Activated B cell treated with CpG ODN at 0.5 μM for 24 hours (primary cell): ENCODE results near the gene MSL3B.
"Not testable (repeated sequence)": the region's sequence is repeated elsewhere in the genome, so short reads cannot be mapped to it uniquely, and the experiment has no call there.

Experiments
- ATAC-seq: fragments of 200-7000 bp; cut with Tn5 transposase; one replicate; pipeline ENCODE4 v1.10.0; 2021; ENCODE audit warnings: low read depth, mild to moderate bottlenecking, moderate library complexity
- CTCF ChIA-PET: fragments of 350-600 bp; sonication (Branson Sonifier 250); formaldehyde crosslinking; loops from one replicate; lab custom pipeline; 2021; ENCODE audit warnings: antibody characterized with exemption; lab: Charles Lee
- POLR2A ChIA-PET: fragments of 350-600 bp; sonication (Branson Sonifier 250); formaldehyde crosslinking; loops from one replicate; lab custom pipeline; 2021; ENCODE audit warnings: antibody characterized with exemption; lab: Charles Lee
- DNase-seq: peaks from one replicate; pipeline ENCODE4 v3.0.0; 2022
- H3K27ac Mint-ChIP-seq: one replicate; pipeline ENCODE4 v1.8.0; 2020; ENCODE audit warnings: mixed read lengths
- H3K27me3 Mint-ChIP-seq: one replicate; pipeline ENCODE4 v1.8.0; 2021; ENCODE audit warnings: mixed read lengths
- H3K36me3 Mint-ChIP-seq: one replicate; pipeline ENCODE4 v1.8.0; 2021; ENCODE audit warnings: low read depth, mixed read lengths
- H3K4me1 Mint-ChIP-seq: one replicate; pipeline ENCODE4 v1.8.0; 2021; ENCODE audit warnings: mixed read lengths
- H3K4me3 Mint-ChIP-seq: one replicate; pipeline ENCODE4 v1.8.0; 2020; ENCODE audit warnings: mild to moderate bottlenecking, mixed read lengths
- H3K9me3 Mint-ChIP-seq: one replicate; pipeline ENCODE4 v1.8.0; 2020; ENCODE audit warnings: mixed read lengths
- CTCF ChIP-seq: fragments of 200-600 bp; IDR thresholded peaks from one replicate; pipeline ENCODE4 v1.8.0; 2022; ENCODE audit warnings: antibody characterized with exemption, mild to moderate bottlenecking
- intact Hi-C: fragments of 100-400 bp; cut with micrococcal nuclease; formaldehyde crosslinking; loops from one replicate; pipeline ENCODE4 v1.15.1; 2024

Gene MSL3B

GRCh38 chr2:233905945-233906344 is 37.8 kb upstream of the MSL3B start:
- Mint-ChIP-seq H3K36me3 (no peaks in the 10 kb centered on the region), H3K4me1 (no peaks in the 10 kb centered on the region), H3K9me3 (no peaks in the 10 kb centered on the region), H3K4me3 (no peak overlapping the region), H3K27ac (no peak overlapping the region), H3K27me3 (peaks cover 42% of the 10 kb centered on the region)
- ChIA-PET POLR2A (no interaction called here), CTCF (no interaction called here)
- ATAC-seq (no peak), DNase-seq (no peak)
- intact Hi-C loops, result no loop called here
- no peak for TF ChIP-seq CTCF

GRCh38 chr2:233901884-233902283 is 33.7 kb upstream of the MSL3B start:
- DNase-seq (no peak), ATAC-seq (no peak)
- H3K4me1 Mint-ChIP-seq, result no peaks in the 10 kb centered on the region
- H3K9me3 Mint-ChIP-seq, result no peaks in the 10 kb centered on the region
- CTCF ChIA-PET, result no interaction called here
- peaks cover 48% of the 10 kb centered on the region for H3K27me3 Mint-ChIP-seq
- H3K4me3 Mint-ChIP-seq, result no peak overlapping the region
- H3K36me3 Mint-ChIP-seq, result no peaks in the 10 kb centered on the region
- no peak overlapping the region for H3K27ac Mint-ChIP-seq
- intact Hi-C loops, result no loop called here
- POLR2A ChIA-PET, result no interaction called here
- no peak for TF ChIP-seq CTCF

- Mint-ChIP-seq H3K9me3 (no peaks in the 10 kb centered on the region), H3K36me3 (no peaks in the 10 kb centered on the region), H3K27me3 (peaks cover 49% of the 10 kb centered on the region), H3K4me3 (no peak overlapping the region), H3K4me1 (no peaks in the 10 kb centered on the region), H3K27ac (no peak overlapping the region)
- intact Hi-C loops, result no loop called here
- ChIA-PET POLR2A (no interaction called here), CTCF (no interaction called here)
- DNase-seq (no peak), ATAC-seq (no peak)
- no peak for TF ChIP-seq CTCF
Measured at GRCh38 chr2:233901367-233901766, 33.2 kb upstream of the MSL3B start.

- H3K4me3 Mint-ChIP-seq, intact Hi-C loops, ATAC-seq, H3K36me3 Mint-ChIP-seq, POLR2A ChIA-PET, H3K27ac Mint-ChIP-seq, H3K9me3 Mint-ChIP-seq, DNase-seq, H3K4me1 Mint-ChIP-seq, CTCF ChIA-PET: not testable (repeated sequence)
- H3K27me3 Mint-ChIP-seq, result peaks cover 36% of the 10 kb centered on the region
Measured at GRCh38 chr2:233896253-233896652, 28.1 kb upstream of the MSL3B start.

GRCh38 chr2:233892793-233893192 is 24.6 kb upstream of the MSL3B start:
- POLR2A ChIA-PET, result no interaction called here
- H3K4me1 Mint-ChIP-seq, result no peaks in the 10 kb centered on the region
- CTCF ChIA-PET, result no interaction called here
- DNase-seq (no peak), ATAC-seq (no peak)
- intact Hi-C loops, result no loop called here
- no peak for TF ChIP-seq CTCF
- no peaks in the 10 kb centered on the region for H3K9me3 Mint-ChIP-seq
- peaks cover 42% of the 10 kb centered on the region for H3K27me3 Mint-ChIP-seq
- H3K4me3 Mint-ChIP-seq, result no peak overlapping the region
- H3K27ac Mint-ChIP-seq, result no peak overlapping the region
- no peaks in the 10 kb centered on the region for H3K36me3 Mint-ChIP-seq

- TF ChIP-seq CTCF, result no peak
- no peaks in the 10 kb centered on the region for H3K4me1 Mint-ChIP-seq
- peaks cover 24% of the 10 kb centered on the region for H3K9me3 Mint-ChIP-seq
- peaks cover 43% of the 10 kb centered on the region for H3K27me3 Mint-ChIP-seq
- no peak for ATAC-seq
- ChIA-PET POLR2A (no interaction called here), CTCF (no interaction called here)
- intact Hi-C loops, result no loop called here
- peaks cover 4% of the 10 kb centered on the region for H3K36me3 Mint-ChIP-seq
- H3K27ac Mint-ChIP-seq, result no peak overlapping the region
- no peak overlapping the region for H3K4me3 Mint-ChIP-seq
- no peak for DNase-seq
Measured at GRCh38 chr2:233882353-233882752, 14.2 kb upstream of the MSL3B start.

- intact Hi-C loops, DNase-seq, H3K36me3 Mint-ChIP-seq, H3K4me3 Mint-ChIP-seq, POLR2A ChIA-PET, CTCF ChIA-PET, H3K27ac Mint-ChIP-seq, H3K9me3 Mint-ChIP-seq: not testable (repeated sequence)
- peaks cover 15% of the 10 kb centered on the region for H3K4me1 Mint-ChIP-seq
- ATAC-seq, result peak; percentile 58
- H3K27me3 Mint-ChIP-seq, result peaks cover 18% of the 10 kb centered on the region
Measured at GRCh38 chr2:233872125-233872524, 3.9 kb upstream of the MSL3B start.
